HL-60 (cell line): ENCODE data around the gene STRIP1.

Experiments used
- CTCF ChIP-seq: IDR thresholded peaks from one replicate; pipeline ENCODE4 v1.5.1; 2011; ENCODE audit warnings: low read length, control low read depth, inconsistent platforms; ENCODE audit not compliant: insufficient read depth
- GABPA ChIP-seq: IDR thresholded peaks from 2 replicates; pipeline ENCODE4 v1.6.1; 2012; ENCODE audit warnings: low read depth
- POLR2AphosphoS5 ChIP-seq: IDR thresholded peaks from 2 replicates; pipeline ENCODE4 v1.6.1; 2012; ENCODE audit warnings: low read depth
- TF ChIP-seq, protein P1 (sequence below): IDR thresholded peaks from 2 replicates; pipeline ENCODE4 v1.6.1; 2012; ENCODE audit warnings: low read depth; ENCODE audit not compliant: insufficient replicate concordance

DNA sequence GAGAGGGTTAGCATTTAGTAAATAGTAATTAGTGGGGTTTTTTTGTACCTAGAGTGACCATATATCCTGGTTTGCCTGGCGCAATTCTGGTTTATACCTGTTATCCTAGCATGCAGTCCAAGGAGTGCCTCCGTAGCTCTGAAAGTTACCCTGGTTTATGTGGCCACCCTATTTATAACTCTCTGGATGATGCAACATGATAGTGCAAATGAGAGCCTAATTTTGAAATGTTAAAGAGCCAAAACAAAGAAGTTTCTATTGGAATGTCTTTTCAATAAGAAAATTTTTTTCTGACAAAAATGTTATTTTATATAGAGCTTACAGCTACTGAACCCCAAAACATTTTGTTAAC is 44.1 kb upstream of the STRIP1 start:
- TF ChIP-seq CTCF (no peak), POLR2AphosphoS5 (no peak), GABPA (no peak)
- TF ChIP-seq, protein P1, sequence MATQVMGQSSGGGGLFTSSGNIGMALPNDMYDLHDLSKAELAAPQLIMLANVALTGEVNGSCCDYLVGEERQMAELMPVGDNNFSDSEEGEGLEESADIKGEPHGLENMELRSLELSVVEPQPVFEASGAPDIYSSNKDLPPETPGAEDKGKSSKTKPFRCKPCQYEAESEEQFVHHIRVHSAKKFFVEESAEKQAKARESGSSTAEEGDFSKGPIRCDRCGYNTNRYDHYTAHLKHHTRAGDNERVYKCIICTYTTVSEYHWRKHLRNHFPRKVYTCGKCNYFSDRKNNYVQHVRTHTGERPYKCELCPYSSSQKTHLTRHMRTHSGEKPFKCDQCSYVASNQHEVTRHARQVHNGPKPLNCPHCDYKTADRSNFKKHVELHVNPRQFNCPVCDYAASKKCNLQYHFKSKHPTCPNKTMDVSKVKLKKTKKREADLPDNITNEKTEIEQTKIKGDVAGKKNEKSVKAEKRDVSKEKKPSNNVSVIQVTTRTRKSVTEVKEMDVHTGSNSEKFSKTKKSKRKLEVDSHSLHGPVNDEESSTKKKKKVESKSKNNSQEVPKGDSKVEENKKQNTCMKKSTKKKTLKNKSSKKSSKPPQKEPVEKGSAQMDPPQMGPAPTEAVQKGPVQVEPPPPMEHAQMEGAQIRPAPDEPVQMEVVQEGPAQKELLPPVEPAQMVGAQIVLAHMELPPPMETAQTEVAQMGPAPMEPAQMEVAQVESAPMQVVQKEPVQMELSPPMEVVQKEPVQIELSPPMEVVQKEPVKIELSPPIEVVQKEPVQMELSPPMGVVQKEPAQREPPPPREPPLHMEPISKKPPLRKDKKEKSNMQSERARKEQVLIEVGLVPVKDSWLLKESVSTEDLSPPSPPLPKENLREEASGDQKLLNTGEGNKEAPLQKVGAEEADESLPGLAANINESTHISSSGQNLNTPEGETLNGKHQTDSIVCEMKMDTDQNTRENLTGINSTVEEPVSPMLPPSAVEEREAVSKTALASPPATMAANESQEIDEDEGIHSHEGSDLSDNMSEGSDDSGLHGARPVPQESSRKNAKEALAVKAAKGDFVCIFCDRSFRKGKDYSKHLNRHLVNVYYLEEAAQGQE, result no peak
